BLaER1 (cell line): ENCODE data around the gene OR7C2.
A peak's percentile ranks its signal among the peaks of the same experiment; 100 is the strongest.

Source experiments
- H3K27ac ChIP-seq: shearing (Covaris generic); formaldehyde crosslinking; 2 replicates; pipeline ENCODE4 v1.8.1; 2022
- H3K27me3 ChIP-seq: shearing (Covaris generic); formaldehyde crosslinking; 2 replicates; pipeline ENCODE4 v1.8.1; 2022
- H3K36me3 ChIP-seq: shearing (Covaris generic); formaldehyde crosslinking; 2 replicates; pipeline ENCODE4 v1.8.1; 2022
- H3K4me1 ChIP-seq: shearing (Covaris generic); formaldehyde crosslinking; 2 replicates; pipeline ENCODE4 v1.8.1; 2022
- H3K4me2 ChIP-seq: shearing (Covaris generic); formaldehyde crosslinking; 2 replicates; pipeline ENCODE4 v1.8.1; 2022
- H3K4me3 ChIP-seq: shearing (Covaris generic); formaldehyde crosslinking; 2 replicates; pipeline ENCODE4 v1.8.1; 2022
- H3K9ac ChIP-seq: shearing (Covaris generic); formaldehyde crosslinking; 2 replicates; pipeline ENCODE4 v1.8.1; 2022
- H3K9me3 ChIP-seq: shearing (Covaris generic); formaldehyde crosslinking; 2 replicates; pipeline ENCODE4 v1.8.1; 2022
- H4K20me1 ChIP-seq: shearing (Covaris generic); formaldehyde crosslinking; 2 replicates; pipeline ENCODE4 v1.8.1; 2022
- Cebpa-rat ChIP-seq: shearing (Covaris generic); IDR thresholded peaks from 2 replicates; pipeline ENCODE4 v1.8.1; 2022

OR7C2 gene

GRCh38 chr19:14950421-14950820 lies 9.1 kb downstream of the OR7C2 start:
- no peak for TF ChIP-seq Cebpa-rat
- H3K9ac ChIP-seq, result no peak overlapping the region
- no peaks in the 10 kb centered on the region for H3K27me3 ChIP-seq
- H3K9me3 ChIP-seq, result no peaks in the 10 kb centered on the region
- no peaks in the 10 kb centered on the region for H4K20me1 ChIP-seq
- H3K4me1 ChIP-seq, result no peaks in the 10 kb centered on the region
- H3K36me3 ChIP-seq, result no peaks in the 10 kb centered on the region
- no peak overlapping the region for H3K4me3 ChIP-seq
- H3K27ac ChIP-seq, result no peak overlapping the region
- no peak overlapping the region for H3K4me2 ChIP-seq

DNA sequence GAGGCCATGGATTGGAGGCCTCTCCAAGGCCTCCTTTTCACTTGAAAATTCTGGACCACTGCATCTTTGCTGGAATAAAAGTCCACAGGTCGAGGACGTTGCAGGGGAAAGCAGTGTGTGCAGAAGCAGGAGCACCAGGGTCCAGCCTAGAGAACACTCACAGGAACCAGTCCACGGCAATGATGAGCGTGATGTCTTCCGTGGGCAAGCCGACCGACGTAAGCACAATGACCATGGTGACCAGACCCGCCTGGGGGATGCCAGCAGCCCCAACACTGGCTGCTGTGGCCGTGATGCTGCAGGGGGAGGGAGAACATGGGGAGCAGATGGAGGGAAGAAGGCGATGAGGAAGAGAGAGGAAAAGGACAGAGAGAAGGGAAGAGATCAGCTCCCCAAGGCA lies 11.5 kb downstream of the OR7C2 start:
- Histone ChIP-seq H4K20me1 (no peaks in the 10 kb centered on the region), H3K4me1 (no peaks in the 10 kb centered on the region), H3K27me3 (no peaks in the 10 kb centered on the region), H3K36me3 (no peaks in the 10 kb centered on the region), H3K27ac (no peak overlapping the region), H3K4me2 (no peak overlapping the region), H3K4me3 (no peak overlapping the region), H3K9me3 (peaks cover 4% of the 10 kb centered on the region), H3K9ac (no peak overlapping the region)
- TF ChIP-seq Cebpa-rat, result no peak

- Histone ChIP-seq H3K4me3 (no peak overlapping the region), H3K9ac (no peak overlapping the region), H3K4me1 (no peaks in the 10 kb centered on the region), H3K36me3 (no peaks in the 10 kb centered on the region), H4K20me1 (no peaks in the 10 kb centered on the region), H3K27ac (no peak overlapping the region), H3K27me3 (no peaks in the 10 kb centered on the region), H3K4me2 (no peak overlapping the region), H3K9me3 (peaks cover 18% of the 10 kb centered on the region)
- no peak for TF ChIP-seq Cebpa-rat
Observed at GRCh38 chr19:14954071-14954655, 12.9 kb downstream of the OR7C2 start.

- Histone ChIP-seq H3K4me3 (no peak overlapping the region), H3K36me3 (no peaks in the 10 kb centered on the region), H3K9me3 (peaks cover 47% of the 10 kb centered on the region), H4K20me1 (no peaks in the 10 kb centered on the region), H3K27me3 (no peaks in the 10 kb centered on the region), H3K4me1 (no peaks in the 10 kb centered on the region), H3K27ac (no peak overlapping the region), H3K4me2 (no peak overlapping the region), H3K9ac (no peak overlapping the region)
- no peak for TF ChIP-seq Cebpa-rat
Observed at GRCh38 chr19:14957464-14957863, 16.2 kb downstream of the OR7C2 start.

GRCh38 chr19:14959263-14959662 lies 18.0 kb downstream of the OR7C2 start:
- Histone ChIP-seq H3K4me3 (no peak overlapping the region), H3K36me3 (no peaks in the 10 kb centered on the region), H3K9me3 (peaks cover 47% of the 10 kb centered on the region), H3K27ac (no peak overlapping the region), H3K4me1 (no peaks in the 10 kb centered on the region), H3K4me2 (no peak overlapping the region), H3K9ac (no peak overlapping the region), H3K27me3 (no peaks in the 10 kb centered on the region), H4K20me1 (no peaks in the 10 kb centered on the region)
- TF ChIP-seq Cebpa-rat, result no peak

- H3K27ac ChIP-seq, result no peak overlapping the region
- no peak overlapping the region for H3K4me2 ChIP-seq
- H4K20me1 ChIP-seq, result no peaks in the 10 kb centered on the region
- H3K9me3 ChIP-seq, result peaks cover 47% of the 10 kb centered on the region
- no peaks in the 10 kb centered on the region for H3K27me3 ChIP-seq
- H3K9ac ChIP-seq, result no peak overlapping the region
- no peaks in the 10 kb centered on the region for H3K36me3 ChIP-seq
- H3K4me3 ChIP-seq, result no peak overlapping the region
- TF ChIP-seq Cebpa-rat, result no peak
- H3K4me1 ChIP-seq, result no peaks in the 10 kb centered on the region
Observed at GRCh38 chr19:14961956-14962685, 20.8 kb downstream of the OR7C2 start.

DNA sequence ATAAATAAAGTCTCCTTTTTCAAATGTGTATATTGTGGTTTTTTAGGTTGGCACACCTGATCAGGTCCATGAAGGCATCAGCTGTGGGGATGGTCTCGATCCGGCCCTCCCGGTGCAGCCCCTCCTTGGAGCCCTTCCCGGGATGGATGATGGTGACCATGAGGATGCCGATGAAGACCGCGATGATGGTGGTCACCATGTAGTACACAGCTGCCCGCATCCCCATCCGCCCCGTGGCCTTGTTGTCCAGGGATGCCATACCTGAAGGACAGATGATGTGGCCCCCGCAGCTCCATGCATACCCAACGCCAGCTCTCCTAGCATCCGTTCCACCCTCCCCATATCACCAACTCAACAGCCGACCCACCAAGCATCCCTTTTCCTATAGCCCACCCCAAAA lies 27.0 kb downstream of the OR7C2 start:
- no peak overlapping the region for H3K9ac ChIP-seq

GRCh38 chr19:14971474-14971873 lies 30.2 kb downstream of the OR7C2 start:
- no peak overlapping the region for H3K4me2 ChIP-seq
- no peaks in the 10 kb centered on the region for H3K27me3 ChIP-seq
- no peak for TF ChIP-seq Cebpa-rat
- no peaks in the 10 kb centered on the region for H3K9me3 ChIP-seq
- no peaks in the 10 kb centered on the region for H3K36me3 ChIP-seq
- H3K27ac ChIP-seq, result no peak overlapping the region
- no peaks in the 10 kb centered on the region for H4K20me1 ChIP-seq
- H3K4me1 ChIP-seq, result peaks cover 17% of the 10 kb centered on the region
- no peak overlapping the region for H3K4me3 ChIP-seq
- no peak overlapping the region for H3K9ac ChIP-seq

More for the DNA sequence above, 27.0 kb downstream of the OR7C2 start:
- H3K9me3 ChIP-seq, result no peaks in the 10 kb centered on the region
- H3K27me3 ChIP-seq, result no peaks in the 10 kb centered on the region
- no peaks in the 10 kb centered on the region for H4K20me1 ChIP-seq
- TF ChIP-seq Cebpa-rat, result no peak
- no peaks in the 10 kb centered on the region for H3K36me3 ChIP-seq
- no peak overlapping the region for H3K27ac ChIP-seq
- H3K4me2 ChIP-seq, result no peak overlapping the region
- no peak overlapping the region for H3K4me3 ChIP-seq
- peaks cover 5% of the 10 kb centered on the region for H3K4me1 ChIP-seq

DNA sequence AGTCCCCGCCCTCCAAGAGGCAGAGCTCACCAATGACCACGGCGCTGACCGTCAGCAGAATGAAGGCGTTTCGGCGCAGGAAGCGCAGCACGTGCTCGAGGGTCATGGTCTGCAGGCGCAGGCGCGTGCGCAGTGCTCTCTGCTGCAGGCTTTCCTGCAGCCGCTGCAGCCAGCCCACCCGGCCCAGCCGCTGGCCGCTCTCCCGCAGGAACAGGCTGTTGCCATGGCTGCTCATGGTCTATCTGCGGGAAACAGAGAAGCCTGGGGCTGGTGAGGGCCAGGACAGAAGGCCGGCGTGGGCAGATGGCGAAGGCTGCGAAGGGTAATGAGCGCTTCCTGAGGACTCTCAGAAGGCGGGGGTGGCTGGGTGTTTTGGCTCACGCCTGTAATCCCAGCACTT lies 31.4 kb downstream of the OR7C2 start:
- Histone ChIP-seq H3K27me3 (peaks cover 6% of the 10 kb centered on the region; the same call in 1 of the 2 replicates), H3K4me2 (no peak overlapping the region; the same call in 1 of the 2 replicates), H3K9me3 (no peaks in the 10 kb centered on the region), H3K4me1 (peaks cover 25% of the 10 kb centered on the region), H4K20me1 (no peaks in the 10 kb centered on the region), H3K36me3 (no peaks in the 10 kb centered on the region), H3K4me3 (no peak overlapping the region), H3K27ac (no peak overlapping the region), H3K9ac (no peak overlapping the region)
- no peak for TF ChIP-seq Cebpa-rat

- Histone ChIP-seq H3K27me3 (peaks cover 24% of the 10 kb centered on the region), H4K20me1 (no peaks in the 10 kb centered on the region), H3K9ac (no peak overlapping the region), H3K4me3 (no peak overlapping the region), H3K27ac (no peak overlapping the region), H3K4me2 (no peak overlapping the region), H3K9me3 (no peaks in the 10 kb centered on the region), H3K36me3 (no peaks in the 10 kb centered on the region), H3K4me1 (peaks cover 25% of the 10 kb centered on the region)
- TF ChIP-seq Cebpa-rat, result no peak
Observed at GRCh38 chr19:14974488-14974887, 33.2 kb downstream of the OR7C2 start.

GRCh38 chr19:14977128-14977527 lies 35.8 kb downstream of the OR7C2 start:
- Histone ChIP-seq H3K9ac (no peak overlapping the region), H3K36me3 (no peaks in the 10 kb centered on the region), H3K27me3 (peaks cover 45% of the 10 kb centered on the region), H3K4me2 (peak overlapping the region; percentile 45), H3K4me3 (no peak overlapping the region), H3K27ac (no peak overlapping the region), H3K4me1 (peaks cover 25% of the 10 kb centered on the region), H4K20me1 (no peaks in the 10 kb centered on the region), H3K9me3 (no peaks in the 10 kb centered on the region)
- TF ChIP-seq Cebpa-rat, result no peak
